Upper lobe of left lung (tissue), 4 donors: Measurements from ENCODE around the gene ERICH4.
A peak's percentile ranks its signal among the peaks of the same experiment; 100 is the strongest.

ENCODE experiments used
- CTCF ChIP-seq, 6 experiments: fragments of 450-650 bp in 4 of 6; fragments of 200-600 bp in 2 of 6; sonication (generic) in 2 of 6; IDR thresholded peaks; one replicate each; pipeline ENCODE4 v1.5.1; 2016 to 2019; ENCODE audit warnings: antibody characterized with exemption in 6 of 6
- EP300 ChIP-seq, 4 donors: sonication (generic); formaldehyde crosslinking; IDR thresholded peaks; one replicate each; pipeline ENCODE4 v1.5.1; 2017; ENCODE audit warnings: antibody characterized with exemption in 4 of 4, control low read depth in 2 of 4
- POLR2A ChIP-seq, 4 donors: fragments of 450-650 bp; IDR thresholded peaks; one replicate each; pipeline ENCODE4 v1.5.1; 2016 to 2017; ENCODE audit warnings: antibody characterized with exemption in 4 of 4, mild to moderate bottlenecking in 2 of 4
- POLR2AphosphoS5 ChIP-seq, 2 donors: sonication (generic); formaldehyde crosslinking; IDR thresholded peaks; one replicate each; pipeline ENCODE4 v1.5.1; 2017; ENCODE audit warnings: antibody characterized with exemption in 2 of 2

GRCh38 chr19:41415154-41415571 lies 27.8 kb upstream of the ERICH4 start:
- TF ChIP-seq CTCF (IDR thresholded peaks at IDR 0.05) (no peak), POLR2A (IDR thresholded peaks at IDR 0.05) (no peak), POLR2AphosphoS5 (IDR thresholded peaks at IDR 0.05) (peak; percentile 22 to 36), EP300 (IDR thresholded peaks at IDR 0.05) (no peak)
